ENCODE results near the gene LPP.

- TF ChIP-seq CTCF (IDR thresholded peaks at IDR 0.05) = no peak
- TF ChIP-seq POLR2A (IDR thresholded peaks at IDR 0.05) = no peak
Measured at GRCh38 chr3:188890572-188891270, 736.8 kb downstream of the LPP start.
